ENCODE results near the gene IL7R. TPM values are rescaled to one million over a fixed set of nuclear protein-coding genes. Genes with fewer than 3 reads are reported as not detected.

IL7R gene
- total RNA-seq, 2 experiments from 2014 or later = 4.6 to 62.2 TPM

- H4K20me1 ChIP-seq (ENCODE audit: insufficient read depth, low read length) = no peaks in the 10 kb centered on the region
- no peaks in the 10 kb centered on the region for H3K9me3 ChIP-seq (ENCODE audit: low read length)
- no peak overlapping the region for H3K27ac ChIP-seq (ENCODE audit: low read depth, low read length, poor library complexity, severe bottlenecking)
- H3K36me3 ChIP-seq (ENCODE audit: insufficient read depth, low read length) = no peaks in the 10 kb centered on the region
- no peak for TF ChIP-seq EZH2phosphoT487 (IDR thresholded peaks at IDR 0.05; ENCODE audit: borderline replicate concordance, low read depth, low read length)
- TF ChIP-seq, protein P1, sequence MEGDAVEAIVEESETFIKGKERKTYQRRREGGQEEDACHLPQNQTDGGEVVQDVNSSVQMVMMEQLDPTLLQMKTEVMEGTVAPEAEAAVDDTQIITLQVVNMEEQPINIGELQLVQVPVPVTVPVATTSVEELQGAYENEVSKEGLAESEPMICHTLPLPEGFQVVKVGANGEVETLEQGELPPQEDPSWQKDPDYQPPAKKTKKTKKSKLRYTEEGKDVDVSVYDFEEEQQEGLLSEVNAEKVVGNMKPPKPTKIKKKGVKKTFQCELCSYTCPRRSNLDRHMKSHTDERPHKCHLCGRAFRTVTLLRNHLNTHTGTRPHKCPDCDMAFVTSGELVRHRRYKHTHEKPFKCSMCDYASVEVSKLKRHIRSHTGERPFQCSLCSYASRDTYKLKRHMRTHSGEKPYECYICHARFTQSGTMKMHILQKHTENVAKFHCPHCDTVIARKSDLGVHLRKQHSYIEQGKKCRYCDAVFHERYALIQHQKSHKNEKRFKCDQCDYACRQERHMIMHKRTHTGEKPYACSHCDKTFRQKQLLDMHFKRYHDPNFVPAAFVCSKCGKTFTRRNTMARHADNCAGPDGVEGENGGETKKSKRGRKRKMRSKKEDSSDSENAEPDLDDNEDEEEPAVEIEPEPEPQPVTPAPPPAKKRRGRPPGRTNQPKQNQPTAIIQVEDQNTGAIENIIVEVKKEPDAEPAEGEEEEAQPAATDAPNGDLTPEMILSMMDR (conservative IDR thresholded peaks at IDR 0.05; ENCODE audit: low read length) = no peak
- H3K9me2 ChIP-seq (ENCODE audit: insufficient read depth, low read length) = no peaks in the 10 kb centered on the region; the same call in 1 of the 2 replicates
- no peak overlapping the region for H3K4me3 ChIP-seq (ENCODE audit: low read depth, low read length, poor library complexity, severe bottlenecking)
- H3K4me1 ChIP-seq (ENCODE audit: insufficient read depth, low read length, poor library complexity, severe bottlenecking) = peaks cover 6% of the 10 kb centered on the region
- intact Hi-C loops (cut with micrococcal nuclease; ENCODE audit: unreplicated experiment) = no loop called here
- H3K4me2 ChIP-seq (ENCODE audit: low read length) = no peak overlapping the region
- ChIA-PET CTCF (ENCODE audit: unreplicated experiment) (no interaction called here), POLR2A (interaction anchor here (0.6 to 0.7 kb wide), 3 partner anchors 18 to 113 kb away, joined by 3 to 4 read pairs (median 3); no protein-coding TSS in a partner anchor)
- no TSS peak for BruUV-seq (replicated peaks)
- H2AFZ ChIP-seq (ENCODE audit: low read length) = no peak overlapping the region
- DNase-seq (ENCODE audit: low spot score) = no peak
- no peaks in the 10 kb centered on the region for H3K79me2 ChIP-seq (ENCODE audit: insufficient read depth, low read depth, low read length)
These were observed 45.5 kb upstream of the IL7R start for GRCh38 chr5:35811108-35811741.

GRCh38 chr5:35813521-35813920, 43.2 kb upstream of the IL7R start:
- DNase-seq (ENCODE audit: low spot score) = no peak
- TF ChIP-seq, protein P1 (conservative IDR thresholded peaks at IDR 0.05; ENCODE audit: low read length) = no peak
- TF ChIP-seq EZH2phosphoT487 (IDR thresholded peaks at IDR 0.05; ENCODE audit: borderline replicate concordance, low read depth, low read length) = no peak
- Histone ChIP-seq H3K36me3 (ENCODE audit: insufficient read depth, low read length) (no peaks in the 10 kb centered on the region), H3K27ac (ENCODE audit: low read depth, low read length, poor library complexity, severe bottlenecking) (no peak overlapping the region), H3K4me1 (ENCODE audit: insufficient read depth, low read length, poor library complexity, severe bottlenecking) (peaks cover 6% of the 10 kb centered on the region), H4K20me1 (ENCODE audit: insufficient read depth, low read length) (no peaks in the 10 kb centered on the region), H3K9me2 (ENCODE audit: insufficient read depth, low read length) (no peaks in the 10 kb centered on the region; the same call in 1 of the 2 replicates), H2AFZ (ENCODE audit: low read length) (no peak overlapping the region), H3K4me3 (ENCODE audit: low read depth, low read length, poor library complexity, severe bottlenecking) (no peak overlapping the region), H3K79me2 (ENCODE audit: insufficient read depth, low read depth, low read length) (no peaks in the 10 kb centered on the region), H3K9me3 (ENCODE audit: low read length) (no peaks in the 10 kb centered on the region), H3K4me2 (ENCODE audit: low read length) (no peak overlapping the region)
- CTCF ChIA-PET (ENCODE audit: unreplicated experiment) = no interaction called here
- no TSS peak for BruUV-seq (replicated peaks)
- intact Hi-C loops (cut with micrococcal nuclease; ENCODE audit: unreplicated experiment) = loop anchor here (2.0 kb wide), 1 partner anchor 63 kb away; no protein-coding TSS in a partner anchor
- POLR2A ChIA-PET = interaction anchor here (0.7 to 1.9 kb wide), 10 partner anchors 10 to 110 kb away, joined by 3 to 10 read pairs (median 4); no protein-coding TSS in a partner anchor
